ENCODE measurements around the gene SLC16A8.
"Not testable (repeated sequence)": the region's sequence is repeated elsewhere in the genome, so short reads cannot be mapped to it uniquely, and the experiment has no call there.

The SLC16A8 gene

DNA sequence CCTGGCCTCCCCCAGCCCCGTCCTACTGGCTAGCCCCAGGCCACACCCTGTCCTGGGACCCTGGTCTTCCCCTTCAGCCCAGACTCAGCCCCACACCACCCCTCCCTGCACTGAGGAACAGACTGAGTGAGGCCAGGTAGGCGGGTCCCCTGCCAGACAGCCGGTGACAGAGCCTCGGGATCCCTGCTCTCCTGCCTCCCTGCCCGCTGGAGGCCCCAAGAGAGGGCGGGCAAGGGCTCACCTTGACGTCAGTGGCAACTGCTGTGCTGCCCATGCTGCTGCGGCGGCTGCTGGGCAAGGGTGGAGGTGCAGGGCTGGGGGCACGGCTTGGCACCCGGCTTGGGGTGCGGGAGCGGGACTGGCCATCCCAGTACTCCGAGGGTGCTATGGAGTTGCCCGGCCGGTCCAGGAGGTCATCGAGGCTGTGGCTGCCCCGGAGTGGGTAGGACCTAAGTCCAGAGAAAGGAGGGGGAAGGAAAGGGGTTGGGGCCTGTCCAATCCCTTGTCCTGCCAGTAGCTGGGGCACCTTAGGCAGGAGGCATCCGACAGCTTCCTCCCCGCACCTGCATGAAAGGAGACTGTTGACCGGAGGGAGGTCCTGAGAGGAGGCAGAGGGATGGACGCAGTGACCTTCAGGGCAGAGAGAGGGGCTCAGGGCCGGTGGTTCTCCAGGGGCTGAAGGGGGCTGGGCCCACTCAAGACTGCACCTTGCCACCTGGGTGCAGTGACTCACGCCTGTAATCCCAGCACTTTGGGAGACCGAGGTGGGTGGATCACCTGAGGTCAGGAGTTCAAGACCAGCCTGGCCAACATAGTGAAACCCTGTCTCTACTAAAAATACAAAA is 2.2 kb upstream of the SLC16A8 start:
- no peak for DNase-seq

GRCh38 chr22:38085501-38085900 is 1.5 kb upstream of the SLC16A8 start:
- DNase-seq = no peak

- DNase-seq = no peak
Measured at GRCh38 chr22:38085056-38085455, 1.1 kb upstream of the SLC16A8 start.

- DNase-seq = no peak
Measured at GRCh38 chr22:38082986-38083710, 836 bp downstream of the SLC16A8 start.

- no peak for DNase-seq
Measured at GRCh38 chr22:38081941-38082828, 1.8 kb downstream of the SLC16A8 start.

GRCh38 chr22:38081636-38081940 is 2.4 kb downstream of the SLC16A8 start:
- DNase-seq = no peak

- DNase-seq = no peak
Measured at GRCh38 chr22:38080850-38081635, 2.9 kb downstream of the SLC16A8 start.

- no peak for DNase-seq
Measured at GRCh38 chr22:38080474-38080849, 3.5 kb downstream of the SLC16A8 start.

DNA sequence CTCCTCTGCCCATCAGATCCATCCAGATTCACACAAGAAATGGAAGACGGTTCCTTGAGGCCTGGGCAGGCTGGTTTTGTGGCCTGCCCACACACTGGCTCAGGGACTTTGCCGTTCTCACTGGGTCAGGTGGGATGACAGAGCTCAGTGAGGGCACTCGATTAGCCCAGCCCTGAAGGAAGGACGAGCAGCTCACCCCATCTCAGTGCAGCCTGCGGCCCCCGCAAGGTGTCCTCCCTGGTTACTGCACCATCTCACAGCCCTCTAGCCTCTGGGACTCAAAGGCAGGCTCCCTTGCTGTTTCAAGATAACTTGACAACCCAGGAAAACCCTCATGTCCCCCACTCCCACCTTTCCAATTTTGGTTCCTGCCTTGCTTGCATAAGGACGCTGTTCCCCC is 4.2 kb downstream of the SLC16A8 start:
- DNase-seq = no peak

- DNase-seq = not testable (repeated sequence)
Measured at GRCh38 chr22:38079208-38079607, 4.8 kb downstream of the SLC16A8 start.

- no peak for DNase-seq
Measured at GRCh38 chr22:38078046-38078840, 5.7 kb downstream of the SLC16A8 start.

DNA sequence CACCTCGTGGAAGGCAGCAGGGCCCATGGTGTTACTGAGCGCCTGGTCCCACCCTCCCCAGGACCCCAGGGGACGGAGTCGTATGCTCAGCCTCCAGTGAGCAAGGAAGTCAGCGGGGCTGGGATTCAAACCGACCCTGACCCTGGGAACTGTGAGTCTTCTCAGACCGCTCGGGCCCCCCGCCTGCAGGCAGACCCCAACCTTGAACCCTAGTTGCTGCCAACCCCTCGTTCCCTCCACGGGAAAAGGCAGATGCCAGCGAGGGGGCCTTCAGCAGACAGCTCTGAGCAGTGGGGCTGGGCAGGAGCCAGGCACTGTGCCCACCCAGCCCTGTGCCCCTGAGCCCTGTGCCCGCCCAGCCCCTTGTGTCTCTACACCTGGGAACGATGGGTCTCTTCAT is 6.4 kb downstream of the SLC16A8 start:
- DNase-seq = no peak

GRCh38 chr22:38077096-38077495 is 6.9 kb downstream of the SLC16A8 start:
- DNase-seq = no peak

DNA sequence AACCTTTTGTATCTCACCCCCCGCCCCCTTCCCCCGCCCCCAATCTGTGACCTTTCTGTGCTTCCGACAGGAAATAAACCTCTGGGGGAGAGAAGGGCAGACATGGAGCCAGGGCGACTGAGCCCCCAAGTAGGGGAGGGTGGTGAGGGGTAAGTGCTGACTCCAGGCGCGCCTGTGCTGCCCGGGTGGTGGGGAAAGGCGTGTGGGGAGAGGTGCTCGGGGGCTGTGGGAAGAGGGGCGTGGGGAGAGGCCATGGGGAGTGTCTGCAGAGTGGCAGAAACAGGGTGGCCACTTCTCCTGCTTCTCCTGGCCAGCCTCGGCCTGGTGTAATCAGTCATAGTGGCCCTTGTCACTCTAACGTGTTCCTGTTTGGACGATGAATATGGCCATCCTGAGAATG is 8.0 kb downstream of the SLC16A8 start:
- DNase-seq = no peak

- no peak for DNase-seq
Measured at GRCh38 chr22:38075105-38075825, 8.7 kb downstream of the SLC16A8 start.

DNA sequence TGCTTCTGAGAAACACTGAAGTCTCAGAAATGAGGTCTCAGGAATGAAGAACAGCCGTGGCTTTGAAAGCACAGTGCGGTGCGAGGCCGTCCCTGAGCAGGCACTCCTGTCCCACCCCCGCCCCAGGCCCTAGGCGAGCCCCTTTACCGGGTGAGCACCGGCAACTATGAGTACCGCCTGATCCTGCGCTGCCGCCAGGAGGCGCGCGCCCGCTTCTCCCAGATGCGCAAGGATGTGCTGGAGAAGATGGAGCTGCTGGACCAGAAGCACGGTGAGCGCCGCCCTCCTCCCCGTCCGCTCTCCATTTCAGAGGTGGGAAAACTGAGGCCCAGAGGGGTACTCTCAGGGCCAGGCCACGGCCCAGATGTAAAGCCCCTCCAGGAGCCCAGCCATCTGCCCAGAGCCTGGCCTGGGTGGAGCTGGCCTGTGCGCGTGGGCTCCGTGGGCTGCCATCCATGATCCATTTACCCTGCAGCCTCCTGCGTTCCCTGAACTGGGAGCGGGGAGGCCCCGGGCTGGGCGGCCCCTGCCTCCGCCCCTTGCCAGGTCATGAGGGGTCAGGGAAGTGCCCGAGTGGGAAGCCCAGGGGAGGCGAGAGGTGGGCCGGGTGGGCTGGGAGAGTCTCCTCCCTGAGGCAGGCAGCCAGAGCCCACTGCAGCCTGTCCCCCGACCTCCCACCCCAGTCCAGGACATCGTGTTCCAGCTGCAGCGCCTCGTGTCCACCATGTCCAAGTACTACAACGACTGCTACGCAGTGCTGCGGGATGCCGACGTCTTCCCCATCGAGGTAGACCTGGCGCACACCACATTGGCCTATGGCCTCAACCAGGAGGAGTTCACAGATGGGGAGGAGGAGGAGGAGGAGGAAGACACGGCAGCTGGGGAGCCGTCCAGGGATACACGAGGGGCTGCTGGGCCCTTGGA is 9.5 kb downstream of the SLC16A8 start:
- DNase-seq = no peak

GRCh38 chr22:38073150-38074130 is 10.5 kb downstream of the SLC16A8 start:
- DNase-seq = no peak

DNA sequence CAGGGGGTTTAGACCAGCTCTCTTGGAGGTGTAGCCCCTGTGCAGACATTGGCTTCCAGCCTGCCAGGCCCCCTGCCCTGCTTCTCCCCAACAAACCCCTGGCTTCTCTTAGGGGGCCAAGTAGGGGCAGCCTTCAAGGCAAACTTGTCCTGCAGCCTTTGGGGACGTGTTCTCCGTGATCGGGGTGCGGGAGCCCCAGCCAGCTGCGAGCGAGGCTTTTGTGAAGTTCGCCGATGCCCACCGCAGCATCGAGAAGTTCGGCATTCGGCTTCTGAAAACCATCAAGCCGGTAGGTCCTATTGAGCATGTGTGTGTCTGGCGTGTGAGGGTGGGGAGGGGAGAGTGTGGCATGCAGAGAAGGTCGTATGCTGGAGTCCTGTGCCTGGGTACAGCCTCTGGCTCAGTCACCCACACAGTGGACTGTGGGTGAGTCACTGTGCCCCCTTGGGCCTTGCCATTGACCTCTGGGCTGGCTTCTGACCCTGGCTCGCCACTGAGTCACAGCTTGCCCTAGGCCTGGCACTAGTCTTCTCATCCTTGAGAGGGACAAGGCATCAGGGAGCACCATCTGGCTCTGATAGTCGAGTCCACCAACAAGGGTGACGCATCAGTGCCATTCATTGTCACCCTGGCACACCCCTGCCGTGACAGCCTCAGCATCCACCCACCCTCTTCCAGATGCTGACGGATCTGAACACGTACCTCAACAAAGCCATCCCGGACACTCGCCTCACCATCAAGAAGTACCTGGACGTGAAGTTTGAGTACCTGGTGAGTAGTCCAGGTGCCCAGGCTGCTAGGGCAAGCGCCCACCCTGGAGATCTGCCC is 11.4 kb downstream of the SLC16A8 start:
- no peak for DNase-seq
